ENCODE data around the gene CPB2.

Gene CPB2

GRCh38 chr13:46045424-46045823 lies 59.4 kb downstream of the CPB2 start:
- DNase-seq, result no peak

GRCh38 chr13:46043647-46044046 lies 61.2 kb downstream of the CPB2 start:
- no peak for DNase-seq

- no peak for DNase-seq
Measured at GRCh38 chr13:46041419-46041839, 63.4 kb downstream of the CPB2 start.

DNA sequence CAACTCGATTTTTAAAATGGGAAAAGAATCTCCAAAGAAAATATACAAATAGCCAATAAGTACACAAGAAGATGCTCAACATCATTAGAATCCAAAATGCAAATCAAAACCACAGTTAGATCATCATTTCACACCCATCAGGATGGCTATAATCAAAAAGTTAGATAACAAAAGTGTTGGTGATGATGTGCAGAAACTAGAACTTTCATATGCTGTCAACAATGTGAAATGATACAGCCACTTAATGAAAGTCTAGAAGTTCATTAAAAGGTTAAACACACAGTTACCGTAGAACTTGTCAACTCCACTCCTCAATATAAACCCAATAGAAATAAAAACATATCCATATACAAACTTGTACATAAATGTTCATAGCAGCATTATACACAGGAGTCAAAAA lies 64.1 kb downstream of the CPB2 start:
- DNase-seq, result no peak

DNA sequence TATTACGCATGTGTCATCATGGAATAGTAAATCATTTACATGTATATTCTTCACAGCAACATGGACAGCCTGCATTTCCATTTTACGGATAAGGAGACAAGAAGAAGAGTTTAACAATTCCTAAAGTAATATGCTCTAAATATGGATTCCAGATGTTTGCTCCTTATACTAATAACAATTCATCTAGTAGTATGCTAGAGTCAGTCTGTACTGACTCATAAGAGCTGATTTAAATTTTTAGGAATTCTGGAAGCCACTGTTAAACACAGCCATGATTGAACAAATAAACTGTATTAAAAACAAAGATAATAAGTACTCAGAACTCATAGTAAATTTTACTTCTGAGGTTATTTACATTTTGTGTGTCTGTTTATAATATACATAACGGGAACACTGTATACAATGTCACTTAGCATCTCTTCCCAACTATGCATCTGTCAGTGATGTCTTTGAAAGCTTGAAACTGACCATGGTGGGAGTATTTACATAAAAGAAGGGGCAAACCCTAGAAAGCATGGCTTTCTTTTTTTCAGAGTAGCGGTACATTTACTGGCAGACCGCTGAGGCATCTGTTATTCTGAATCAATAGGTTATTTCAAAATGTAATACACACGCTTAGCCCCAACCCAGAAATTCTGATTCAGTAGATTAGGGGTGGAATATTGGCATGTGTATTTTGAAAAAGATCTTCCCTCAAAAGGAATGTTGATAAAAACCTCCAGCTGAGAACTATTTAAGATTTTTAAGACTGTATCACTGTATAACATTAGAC lies 65.2 kb downstream of the CPB2 start:
- DNase-seq, result no peak

DNA sequence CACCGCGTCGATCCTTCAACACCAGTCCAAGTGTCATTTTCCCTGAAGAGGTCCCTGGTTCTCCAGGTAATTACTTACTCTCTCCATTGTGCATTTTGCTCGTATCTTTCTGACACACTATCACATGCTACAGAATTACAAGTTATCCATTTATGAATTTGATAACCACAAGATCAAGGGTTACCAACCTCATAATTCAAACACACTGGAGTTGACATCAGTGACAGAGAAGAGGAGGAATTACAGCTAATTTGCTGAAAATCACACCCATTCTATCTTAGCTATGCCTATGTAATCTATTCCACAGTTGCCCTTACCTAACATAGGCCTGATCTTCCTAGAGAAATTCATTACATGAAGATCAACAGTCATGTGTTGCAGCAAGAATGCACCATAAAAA lies 66.5 kb downstream of the CPB2 start:
- DNase-seq, result no peak

GRCh38 chr13:46035066-46035465 lies 69.8 kb downstream of the CPB2 start:
- no peak for DNase-seq

DNA sequence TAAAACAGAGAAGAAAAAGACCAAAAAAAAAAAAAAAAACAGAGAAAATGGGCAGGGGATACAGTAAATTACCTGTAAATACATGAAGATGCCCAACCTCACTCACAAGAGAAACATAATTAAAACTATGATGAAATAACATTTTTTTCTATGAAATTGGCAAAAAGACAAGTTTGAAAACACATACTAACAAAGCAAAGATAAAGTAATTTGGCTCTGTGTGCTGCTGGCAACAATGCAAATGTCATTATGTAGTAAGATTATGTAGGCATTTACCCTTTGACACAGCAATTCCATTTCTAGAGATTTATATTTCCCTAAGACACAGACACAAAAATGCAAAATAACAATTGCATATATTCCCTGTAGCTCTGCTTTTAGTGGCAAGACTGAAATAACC lies 72.5 kb downstream of the CPB2 start:
- DNase-seq, result no peak

DNA sequence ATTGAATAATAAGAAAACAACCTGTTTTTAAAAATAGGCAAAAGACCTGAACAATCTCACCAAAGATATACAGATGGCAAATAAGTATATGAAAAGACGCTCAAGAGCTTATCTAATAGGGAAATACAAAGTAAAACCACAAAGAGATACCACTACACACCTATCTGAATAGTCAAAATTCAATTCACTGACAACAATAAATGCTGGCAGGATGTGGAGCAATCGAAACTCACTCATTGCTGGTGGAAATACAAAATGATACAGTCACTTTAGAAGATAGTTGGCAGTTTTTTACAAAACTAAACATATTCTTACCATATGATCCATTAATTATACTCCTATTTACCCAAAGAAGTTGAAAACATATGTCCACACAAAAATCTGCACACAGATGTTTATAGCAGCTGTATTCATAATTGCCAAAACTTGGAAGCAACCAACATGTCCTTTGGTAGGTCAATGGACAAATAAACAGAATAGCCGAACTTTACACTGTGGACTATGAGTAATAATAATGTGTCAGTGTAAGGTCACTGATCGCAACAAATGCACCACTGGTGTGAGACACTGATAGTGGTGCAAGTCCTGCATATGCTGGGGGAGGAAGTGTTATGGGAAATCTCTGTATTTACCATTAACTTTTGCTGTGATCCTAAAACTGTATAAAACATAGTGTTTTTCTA lies 73.1 kb downstream of the CPB2 start:
- DNase-seq, result no peak

- DNase-seq, result no peak
Measured at GRCh38 chr13:46025157-46025556, 79.7 kb downstream of the CPB2 start.

- no peak for DNase-seq
Measured at GRCh38 chr13:46022481-46022880, 82.4 kb downstream of the CPB2 start.

DNA sequence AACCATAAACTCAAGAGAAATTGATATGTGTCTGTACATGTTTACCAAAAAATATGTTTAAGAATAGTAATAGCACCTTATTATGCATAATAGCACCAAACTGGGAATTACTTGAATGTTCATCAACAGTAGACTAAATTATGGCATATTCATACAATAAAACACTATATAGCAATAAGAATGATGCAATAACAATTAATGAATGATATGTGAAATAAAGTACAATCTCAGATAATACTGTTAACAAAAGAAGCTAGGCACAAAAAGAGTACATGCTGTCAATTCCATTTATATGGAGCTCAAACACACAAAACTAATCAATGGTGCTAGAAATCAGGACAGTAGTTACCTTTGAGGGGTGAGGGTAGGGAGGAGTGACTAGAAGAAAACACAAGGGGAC lies 88.6 kb downstream of the CPB2 start:
- DNase-seq, result no peak

DNA sequence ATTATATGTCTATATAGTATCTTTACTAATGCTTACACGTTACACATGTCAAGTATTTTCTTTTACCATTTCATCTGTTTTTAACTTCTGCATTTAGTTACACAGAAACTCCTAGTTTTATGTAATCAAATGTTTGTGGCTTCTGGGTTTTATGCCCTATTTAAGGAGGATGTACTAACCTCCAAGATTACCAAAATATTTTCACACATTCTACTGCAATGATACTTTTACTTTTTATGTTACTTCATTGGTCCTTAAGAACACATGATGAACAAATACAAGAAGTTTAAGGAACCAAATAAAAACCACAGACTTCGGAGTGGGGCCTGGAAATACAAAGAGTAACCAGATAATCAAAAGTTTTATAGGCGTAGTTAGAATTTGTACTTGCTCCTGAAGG lies 89.5 kb downstream of the CPB2 start:
- DNase-seq, result no peak

- no peak for DNase-seq
Measured at GRCh38 chr13:46012404-46012803, 92.4 kb downstream of the CPB2 start.

DNA sequence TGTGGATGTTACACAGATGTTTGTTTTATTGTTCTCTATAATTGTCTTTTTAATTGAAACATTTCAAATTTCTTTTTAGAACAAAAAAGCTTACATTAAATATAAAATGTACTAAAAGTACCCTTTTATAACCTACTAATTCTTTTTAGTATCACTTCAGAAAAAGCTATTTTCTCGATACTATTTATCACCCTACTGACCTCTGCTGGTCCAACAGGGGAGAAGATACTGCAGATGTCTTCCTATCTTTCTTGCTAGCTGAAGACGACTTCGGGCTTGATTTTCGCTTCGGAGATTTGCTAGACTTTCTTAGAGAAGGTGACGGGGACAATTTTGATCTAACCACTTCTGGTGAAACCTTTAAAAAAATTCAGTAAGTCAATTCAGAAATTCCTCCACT lies 94.7 kb downstream of the CPB2 start:
- no peak for DNase-seq

GRCh38 chr13:46008631-46009030 lies 96.2 kb downstream of the CPB2 start:
- no peak for DNase-seq

GRCh38 chr13:46006688-46007452 lies 98.0 kb downstream of the CPB2 start:
- no peak for DNase-seq

DNA sequence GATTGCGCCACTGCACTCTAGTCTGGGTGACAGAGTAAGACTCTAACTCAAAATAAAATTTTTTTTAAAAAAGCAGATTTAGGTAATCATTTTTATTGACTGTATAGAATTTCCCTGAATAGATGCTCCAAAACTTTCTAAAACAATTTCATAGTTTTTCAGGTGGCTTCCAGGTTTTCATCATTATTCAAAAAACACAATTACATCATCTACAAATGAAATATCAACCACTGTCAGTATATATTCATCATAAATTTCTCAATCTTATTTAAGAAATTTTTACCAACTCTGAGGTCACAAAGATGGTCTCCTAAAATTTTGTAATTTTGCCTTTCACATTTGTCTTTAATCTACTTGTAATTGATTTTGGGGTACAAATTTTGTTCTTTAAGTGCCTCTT lies 100.3 kb downstream of the CPB2 start:
- DNase-seq, result no peak
